ENCODE results near the gene PHF5A.

The PHF5A gene

GRCh38 chr22:41411021-41411851 is 57.3 kb downstream of the PHF5A start:
- no peak for DNase-seq

DNA sequence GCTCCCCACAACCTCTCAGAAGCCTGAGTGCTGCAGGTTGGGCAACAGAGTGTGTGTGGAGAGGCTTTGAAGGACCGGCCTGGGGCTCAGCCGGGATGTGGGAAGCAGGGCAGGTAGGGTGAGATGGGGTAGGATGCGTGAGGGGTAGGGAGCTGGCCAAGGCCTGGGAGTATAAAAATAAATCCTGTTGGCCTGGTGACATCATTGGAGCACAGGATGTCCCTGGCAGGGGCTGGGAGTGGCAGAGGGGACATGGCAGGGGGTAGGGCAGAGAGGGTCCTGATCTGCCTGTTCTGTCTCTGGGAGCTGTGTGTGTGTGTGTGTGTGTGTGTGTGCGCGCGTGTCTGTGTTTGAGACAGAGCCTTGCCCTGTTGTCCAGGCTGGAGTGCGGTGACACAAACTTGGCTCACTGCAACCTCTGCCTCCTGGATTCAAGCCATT is 58.2 kb downstream of the PHF5A start:
- DNase-seq: no peak

Data from NCI-H446 treated with DMSO at 0.1 percent for 48 hours (cell line).